GM12873 (cell line): ENCODE measurements around the gene USP14.

Source experiments
- CTCF ChIP-seq: IDR thresholded peaks from 2 replicates; pipeline ENCODE4 v1.5.1; 2012; ENCODE audit warnings: low read depth, mild to moderate bottlenecking, moderate library complexity, low read length, control low read depth; ENCODE audit not compliant: insufficient read depth; ENCODE audit errors: missing control alignments

USP14 gene

DNA sequence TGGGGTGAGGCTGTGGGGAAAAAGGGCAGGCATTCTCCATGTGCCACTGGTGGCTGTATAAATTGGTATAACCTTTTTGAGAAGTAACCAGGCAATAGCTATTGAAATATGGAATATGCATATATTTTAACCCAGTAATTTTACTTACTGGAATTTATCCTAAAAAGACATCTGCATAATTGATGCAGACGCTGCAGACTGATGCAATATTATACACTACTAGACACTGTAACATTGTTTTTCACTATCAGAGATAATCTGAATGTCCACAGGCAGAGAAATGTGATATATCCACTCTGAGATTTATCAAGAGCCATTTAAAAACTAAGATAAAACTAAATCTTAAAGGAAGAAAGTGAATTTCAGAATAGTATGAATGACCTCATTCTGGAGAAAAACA, 94.8 kb downstream of the USP14 start:
- no peak for TF ChIP-seq CTCF

DNA sequence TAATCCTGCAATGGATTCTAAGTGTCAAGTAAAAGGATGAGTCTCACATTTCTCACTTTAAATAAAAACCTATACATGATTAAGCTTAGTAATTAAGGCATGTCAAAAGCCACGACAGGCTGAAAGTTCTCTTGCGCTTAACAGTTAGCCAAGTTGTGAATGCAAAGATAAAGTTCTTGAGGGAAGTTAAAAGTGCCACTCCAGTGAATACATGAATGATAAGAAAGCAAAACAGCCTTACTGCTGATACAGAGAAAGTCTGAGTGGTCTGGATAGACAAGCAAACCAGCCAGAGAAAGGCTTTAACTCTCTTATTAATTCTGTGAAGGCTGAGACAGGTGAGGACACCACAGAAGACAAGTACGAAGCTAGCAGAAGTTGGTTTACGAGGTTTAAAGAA, 96.8 kb downstream of the USP14 start:
- TF ChIP-seq CTCF, result no peak

DNA sequence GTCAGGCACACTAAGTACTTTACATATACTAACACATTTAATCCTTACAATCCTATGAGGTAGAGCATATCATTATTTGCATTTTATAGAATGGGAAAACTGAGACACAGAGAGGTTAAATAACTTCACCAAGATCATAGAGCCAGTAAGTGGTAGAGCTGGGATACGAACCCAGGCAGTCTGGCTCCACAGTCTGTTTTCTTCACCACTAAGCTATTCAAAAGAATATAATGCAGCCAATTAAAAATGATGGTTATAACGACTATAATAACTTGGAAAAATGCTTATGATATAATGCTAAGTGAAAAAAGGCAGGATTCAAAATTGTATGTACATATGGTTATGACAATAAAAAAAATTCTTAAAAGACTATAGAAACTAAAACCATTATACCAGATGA, 102.2 kb downstream of the USP14 start:
- no peak for TF ChIP-seq CTCF

- no peak for TF ChIP-seq CTCF
Observed at GRCh38 chr18:261398-262073, 103.2 kb downstream of the USP14 start.
